Trophoblast cell (in vitro differentiated cells and primary cell): Measurements from ENCODE around the gene RARA.

Experiments used
- DNase-seq, 2 donors: peaks; one replicate each; pipeline ENCODE4 v3.0.0-alpha.2; 2016
- H2AFZ ChIP-seq: 2 replicates; pipeline ENCODE4 v1.6.1; 2013; ENCODE audit warnings: low read length, moderate library complexity, mild to moderate bottlenecking; ENCODE audit not compliant: insufficient read depth, poor library complexity
- H2AK5ac ChIP-seq: 2 replicates; pipeline ENCODE4 v1.6.1; 2013; ENCODE audit warnings: mild to moderate bottlenecking, low read length
- H2BK120ac ChIP-seq: 2 replicates; pipeline ENCODE4 v1.6.1; 2013; ENCODE audit warnings: low read length, mild to moderate bottlenecking, moderate library complexity; ENCODE audit not compliant: insufficient read depth, poor library complexity
- H2BK12ac ChIP-seq: 2 replicates; pipeline ENCODE4 v1.6.1; 2013; ENCODE audit warnings: mild to moderate bottlenecking, low read length, moderate library complexity
- H2BK5ac ChIP-seq: 2 replicates; pipeline ENCODE4 v1.6.1; 2013; ENCODE audit warnings: low read length, low read depth, moderate library complexity, mild to moderate bottlenecking; ENCODE audit not compliant: poor library complexity
- H3K14ac ChIP-seq: 2 replicates; pipeline ENCODE4 v1.6.1; 2013; ENCODE audit warnings: mild to moderate bottlenecking, low read length
- H3K18ac ChIP-seq: 2 replicates; pipeline ENCODE4 v1.6.1; 2013; ENCODE audit warnings: mild to moderate bottlenecking, low read length
- H3K23ac ChIP-seq: 2 replicates; pipeline ENCODE4 v1.6.1; 2013; ENCODE audit warnings: low read length
- H3K27ac ChIP-seq: 2 replicates; pipeline ENCODE4 v1.5.1; 2013; ENCODE audit warnings: low read depth, mild to moderate bottlenecking, inconsistent platforms, low read length, moderate library complexity
- H3K27me3 ChIP-seq: 2 replicates; pipeline ENCODE4 v1.6.1; 2013; ENCODE audit warnings: inconsistent platforms, mild to moderate bottlenecking, low read length, moderate library complexity; ENCODE audit not compliant: insufficient read depth
- H3K36me3 ChIP-seq, 2 experiments: 1 replicate in 1 of 2; 2 replicates in 1 of 2; pipeline ENCODE4 v1.6.1; 2013; ENCODE audit warnings: low read length in 2 of 2, mild to moderate bottlenecking in 2 of 2, moderate library complexity in 1 of 2; ENCODE audit not compliant: insufficient read depth in 2 of 2, control insufficient read depth in 1 of 2
- H3K4ac ChIP-seq: 2 replicates; pipeline ENCODE4 v1.6.1; 2013; ENCODE audit warnings: low read depth, mild to moderate bottlenecking, low read length, moderate library complexity
- H3K4me1 ChIP-seq, 2 experiments: 1 replicate in 1 of 2; 2 replicates in 1 of 2; pipeline ENCODE4 v1.6.1; 2013; ENCODE audit warnings: low read length in 2 of 2, mild to moderate bottlenecking in 2 of 2, moderate library complexity in 1 of 2; ENCODE audit not compliant: insufficient read depth in 2 of 2, control insufficient read depth in 1 of 2
- H3K4me2 ChIP-seq: 2 replicates; pipeline ENCODE4 v1.6.1; 2013; ENCODE audit warnings: inconsistent platforms, mild to moderate bottlenecking, low read length, moderate library complexity
- H3K4me3 ChIP-seq: 2 replicates; pipeline ENCODE4 v1.5.1; 2013; ENCODE audit warnings: mild to moderate bottlenecking, low read depth, low read length, inconsistent platforms
- H3K79me1 ChIP-seq: one replicate; pipeline ENCODE4 v1.6.1; 2013; ENCODE audit warnings: low read length
- H3K79me2 ChIP-seq: 2 replicates; pipeline ENCODE4 v1.6.1; 2013; ENCODE audit warnings: low read length, mild to moderate bottlenecking; ENCODE audit not compliant: control insufficient read depth, insufficient read depth, poor library complexity
- H3K9ac ChIP-seq: 2 replicates; pipeline ENCODE4 v1.6.1; 2013; ENCODE audit warnings: mild to moderate bottlenecking, low read length
- H3K9me3 ChIP-seq: 2 replicates; pipeline ENCODE4 v1.6.1; 2013; ENCODE audit warnings: low read depth, mild to moderate bottlenecking, control low read depth, inconsistent platforms, low read length; ENCODE audit not compliant: insufficient read depth
- H4K12ac ChIP-seq: 2 replicates; pipeline ENCODE4 v1.6.1; 2013; ENCODE audit warnings: low read depth, mild to moderate bottlenecking, low read length, moderate library complexity
- H4K8ac ChIP-seq: 2 replicates; pipeline ENCODE4 v1.6.1; 2013; ENCODE audit warnings: low read depth, mild to moderate bottlenecking, low read length, moderate library complexity
- H4K91ac ChIP-seq: one replicate; pipeline ENCODE4 v1.6.1; 2013; ENCODE audit warnings: low read depth, mild to moderate bottlenecking, low read length, moderate library complexity
- WGBS: extraction: QIAGEN DNeasy Blood & Tissue Kit; methylation state at CpG from one replicate; pipeline ENCODE4 v1.1.7; 2013; ENCODE audit warnings: missing lambda C conversion rate; ENCODE audit not compliant: insufficient read length, insufficient coverage; ENCODE audit errors: extremely low coverage; 5-methylcytosine and 5-hydroxymethylcytosine counted together

RARA gene

DNA sequence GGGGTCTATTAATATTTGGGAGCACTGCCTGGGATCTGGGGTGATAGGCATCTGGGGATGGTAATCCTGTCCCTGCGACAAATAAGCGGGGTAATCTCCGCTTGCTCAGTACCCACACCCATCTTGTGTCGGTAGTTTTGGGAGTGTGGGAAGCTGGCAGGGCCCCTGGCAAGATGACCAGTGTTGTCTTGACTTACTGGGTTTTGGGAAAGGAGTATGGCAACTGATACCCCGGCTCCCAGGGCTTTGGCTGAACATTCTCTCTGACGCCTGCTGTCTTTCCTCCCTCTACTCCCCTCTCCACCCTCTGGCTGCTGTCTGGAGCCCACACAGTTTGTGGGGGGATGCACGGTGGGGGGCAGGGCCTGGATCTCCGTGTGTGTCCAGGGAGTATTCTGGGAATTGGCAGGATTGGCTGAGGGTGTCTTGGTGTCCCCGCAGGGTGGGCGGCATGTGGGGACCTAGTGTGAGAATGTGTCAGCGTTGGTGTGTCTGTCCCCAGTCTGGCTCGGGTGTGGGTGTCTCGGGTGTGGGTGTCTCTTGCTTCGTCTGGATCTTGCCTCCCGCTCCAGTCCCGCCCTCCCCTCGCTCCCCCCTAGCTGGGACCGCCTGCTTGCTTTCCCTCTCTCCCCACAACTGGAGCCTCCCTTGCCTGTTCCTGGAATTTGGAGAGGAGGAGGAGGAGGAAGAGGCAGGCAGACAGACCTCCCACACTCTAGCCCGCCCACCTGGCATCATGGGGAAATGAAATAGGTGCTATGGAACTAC is 12.0 kb downstream of the RARA start:
- H4K12ac ChIP-seq = no peak overlapping the region
- H3K18ac ChIP-seq = no peak overlapping the region
- H3K4me1 ChIP-seq = peaks cover 27 to 36% of the 10 kb centered on the region in 2 experiments
- H3K9me3 ChIP-seq = no peaks in the 10 kb centered on the region
- H3K79me2 ChIP-seq = peaks cover 8% of the 10 kb centered on the region
- WGBS = no CpG with 5 or more reads among the region's 19 CpGs
- no peak overlapping the region for H2BK12ac ChIP-seq
- no peak overlapping the region for H3K14ac ChIP-seq
- H2AK5ac ChIP-seq = no peak overlapping the region
- H3K27ac ChIP-seq = no peak overlapping the region
- H2BK120ac ChIP-seq = no peak overlapping the region
- no peak overlapping the region for H2BK5ac ChIP-seq
- H3K23ac ChIP-seq = no peak overlapping the region
- H3K27me3 ChIP-seq = no peaks in the 10 kb centered on the region
- no peak overlapping the region for H2AFZ ChIP-seq
- peaks cover 14% of the 10 kb centered on the region for H3K79me1 ChIP-seq
- no peak overlapping the region for H4K91ac ChIP-seq
- no peak overlapping the region for H3K4me3 ChIP-seq
- no peak overlapping the region for H3K4me2 ChIP-seq
- DNase-seq = no peak
- H3K36me3 ChIP-seq = no peaks in the 10 kb centered on the region
- H3K4ac ChIP-seq = no peak overlapping the region
- no peak overlapping the region for H4K8ac ChIP-seq
- no peak overlapping the region for H3K9ac ChIP-seq

DNA sequence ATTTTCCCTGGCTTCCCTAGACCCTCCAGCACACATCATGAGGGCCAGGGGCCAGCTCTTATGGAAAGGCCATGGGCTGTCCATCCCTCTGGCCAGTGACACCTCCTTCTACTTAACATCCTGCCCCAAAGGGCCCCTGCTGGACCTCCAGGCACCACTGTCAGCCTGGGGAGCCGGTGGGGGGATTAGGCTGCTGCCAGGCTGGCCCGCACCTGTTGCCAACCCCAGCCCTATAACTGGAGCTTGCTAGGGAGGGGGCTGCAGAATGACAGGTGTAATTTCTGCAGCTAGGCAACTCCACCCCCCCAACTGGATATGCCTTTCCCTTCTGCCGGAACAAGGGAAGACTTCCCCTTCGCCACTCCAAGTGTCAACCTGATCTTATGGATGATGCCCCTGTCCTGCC is 12.5 kb downstream of the RARA start:
- DNase-seq = no peak

DNA sequence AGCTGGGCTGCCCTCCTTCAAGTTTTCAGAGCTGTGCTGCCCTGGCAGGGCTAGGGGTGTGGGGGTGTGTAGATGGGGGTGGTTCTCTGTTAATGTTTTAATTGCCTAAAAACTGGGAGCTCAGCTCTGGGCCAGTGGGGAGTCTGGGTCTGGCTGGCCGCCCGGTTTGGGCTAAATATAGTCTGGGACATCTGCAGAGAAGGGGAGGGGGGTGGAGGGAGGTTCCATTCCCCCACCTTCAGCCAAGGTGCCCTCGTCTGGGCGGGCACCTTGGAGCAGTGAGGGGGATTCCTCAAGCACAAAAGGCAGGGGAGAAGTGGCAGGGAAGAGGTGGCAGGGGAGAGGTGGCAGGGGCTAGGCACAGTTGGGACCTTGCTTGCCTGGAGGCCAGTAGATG is 13.0 kb downstream of the RARA start:
- Histone ChIP-seq H3K14ac (no peak overlapping the region), H3K4ac (no peak overlapping the region), H2AK5ac (no peak overlapping the region), H2BK12ac (no peak overlapping the region), H3K27ac (no peak overlapping the region), H3K9ac (no peak overlapping the region), H4K91ac (no peak overlapping the region), H3K9me3 (no peaks in the 10 kb centered on the region), H3K79me1 (peaks cover 9% of the 10 kb centered on the region), H4K12ac (no peak overlapping the region), H3K4me3 (no peak overlapping the region), H3K23ac (no peak overlapping the region), H2BK5ac (no peak overlapping the region), H3K27me3 (no peaks in the 10 kb centered on the region), H3K4me1 (peaks cover 19 to 28% of the 10 kb centered on the region in 2 experiments), H2BK120ac (no peak overlapping the region), H3K79me2 (peaks cover 6% of the 10 kb centered on the region), H3K4me2 (no peak overlapping the region), H4K8ac (no peak overlapping the region), H3K36me3 (no peaks in the 10 kb centered on the region), H3K18ac (peak overlapping the region; percentile 34), H2AFZ (peak overlapping the region; percentile 9)
- WGBS = no CpG with 5 or more reads among the region's 4 CpGs
- no peak for DNase-seq

More for the DNA sequence above, 12.5 kb downstream of the RARA start:
- Histone ChIP-seq H3K27ac (no peak overlapping the region), H3K14ac (no peak overlapping the region), H3K79me1 (peaks cover 12% of the 10 kb centered on the region), H3K4me3 (no peak overlapping the region), H4K91ac (no peak overlapping the region), H3K4me2 (no peak overlapping the region), H3K9ac (no peak overlapping the region), H3K9me3 (no peaks in the 10 kb centered on the region), H2AK5ac (no peak overlapping the region), H4K8ac (no peak overlapping the region), H2BK5ac (no peak overlapping the region), H3K79me2 (peaks cover 8% of the 10 kb centered on the region), H3K4me1 (peaks cover 21 to 30% of the 10 kb centered on the region in 2 experiments), H3K18ac (no peak overlapping the region), H3K4ac (no peak overlapping the region), H2BK12ac (no peak overlapping the region), H2BK120ac (no peak overlapping the region), H3K23ac (no peak overlapping the region), H2AFZ (no peak overlapping the region), H3K36me3 (no peaks in the 10 kb centered on the region), H3K27me3 (no peaks in the 10 kb centered on the region), H4K12ac (no peak overlapping the region)
- no CpG with 5 or more reads among the region's 4 CpGs for WGBS

DNA sequence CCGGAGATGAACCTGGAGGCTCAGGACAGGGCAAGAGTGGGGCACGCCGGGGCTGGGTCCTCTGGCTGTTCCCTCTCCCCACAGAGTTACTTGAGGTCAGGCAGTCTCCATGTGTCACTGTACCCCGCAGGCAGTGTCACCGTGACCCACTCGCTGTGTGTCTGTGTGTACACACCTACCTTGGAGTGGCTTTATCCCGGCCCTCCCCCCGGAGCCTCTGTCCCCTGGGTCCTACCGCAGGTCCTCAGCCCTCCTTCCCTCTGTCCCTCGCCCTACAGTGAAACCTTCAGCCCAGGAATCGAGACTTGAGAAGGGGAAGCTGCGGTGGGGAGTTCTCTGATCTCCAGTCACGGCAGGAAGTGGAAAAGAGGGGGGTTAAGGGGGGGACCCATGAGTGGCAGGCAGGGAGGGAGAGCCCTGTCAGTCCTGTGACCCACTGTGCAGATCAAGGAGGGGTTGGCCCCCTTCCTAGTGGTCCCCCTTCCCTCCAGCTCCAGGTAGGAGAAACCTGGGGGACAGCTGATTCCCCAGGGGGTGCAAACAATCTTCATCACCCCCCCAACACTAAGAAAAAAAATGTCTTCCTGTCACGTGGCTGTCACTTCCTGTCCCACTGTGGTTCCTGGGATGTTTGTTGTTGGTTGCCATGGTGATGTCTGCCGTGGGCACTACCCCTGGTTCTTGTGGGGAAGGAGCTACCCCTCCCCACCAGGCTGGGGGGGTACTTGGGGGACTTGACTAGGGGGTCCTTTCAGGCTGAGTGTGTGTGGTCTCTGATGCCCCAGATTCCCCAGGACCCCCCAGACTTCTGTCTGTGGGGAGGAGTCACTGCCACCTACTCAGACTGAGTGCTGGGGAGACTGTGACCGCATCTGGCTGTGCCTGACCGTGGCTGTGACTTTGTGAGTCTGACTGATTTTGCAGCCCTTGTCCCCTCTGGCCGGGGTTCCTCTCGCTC is 13.7 kb downstream of the RARA start:
- Histone ChIP-seq H3K79me1 (peaks cover 6% of the 10 kb centered on the region), H3K36me3 (no peaks in the 10 kb centered on the region), H3K4me3 (no peak overlapping the region), H2BK5ac (peak overlapping the region; percentile 18), H3K4me2 (no peak overlapping the region), H3K4ac (no peak overlapping the region), H2BK12ac (no peak overlapping the region), H3K9ac (no peak overlapping the region), H3K27me3 (no peaks in the 10 kb centered on the region), H3K18ac (peak overlapping the region; percentile 34), H4K12ac (no peak overlapping the region), H2BK120ac (no peak overlapping the region), H2AK5ac (no peak overlapping the region), H2AFZ (peak overlapping the region; percentile 9), H3K4me1 (peaks cover 14 to 22% of the 10 kb centered on the region in 2 experiments), H4K91ac (peak overlapping the region; percentile 32), H3K79me2 (peaks cover 4% of the 10 kb centered on the region), H3K23ac (no peak overlapping the region), H3K14ac (no peak overlapping the region), H3K9me3 (no peaks in the 10 kb centered on the region), H3K27ac (no peak overlapping the region), H4K8ac (peak overlapping the region; percentile 41)
- no CpG with 5 or more reads among the region's 19 CpGs for WGBS
- peak in 1 of 2 donors; percentile 38 for DNase-seq
